KOPT-K1 (cell line): ENCODE measurements around the gene HECTD3.
"Not testable (repeated sequence)": the region's sequence is repeated elsewhere in the genome, so short reads cannot be mapped to it uniquely, and the experiment has no call there.

Experiments used
- H3K27ac ChIP-seq: fragments of 200-600 bp; sonication (generic); 2 replicates; pipeline ENCODE4 v1.5.1; 2016; ENCODE audit warnings: antibody characterized with exemption, mild to moderate bottlenecking, low read depth, low read length; ENCODE audit not compliant: poor library complexity, severe bottlenecking
- H3K36me3 ChIP-seq: fragments of 200-600 bp; sonication (generic); 2 replicates; pipeline ENCODE4 v1.5.1; 2017; ENCODE audit warnings: antibody characterized with exemption, mild to moderate bottlenecking, low read length, moderate library complexity; ENCODE audit not compliant: insufficient read depth
- H3K9me3 ChIP-seq: fragments of 200-600 bp; sonication (generic); 2 replicates; pipeline ENCODE4 v1.5.1; 2017; ENCODE audit warnings: antibody characterized with exemption, low read length, mild to moderate bottlenecking; ENCODE audit not compliant: insufficient read depth, poor library complexity, severe bottlenecking

Gene HECTD3

GRCh38 chr1:45008076-45008475 is 3.0 kb downstream of the HECTD3 start:
- Histone ChIP-seq H3K27ac (no peak overlapping the region), H3K36me3 (peaks cover 67% of the 10 kb centered on the region), H3K9me3 (no peaks in the 10 kb centered on the region)

- Histone ChIP-seq H3K9me3 (no peaks in the 10 kb centered on the region), H3K27ac (no peak overlapping the region), H3K36me3 (peaks cover 74% of the 10 kb centered on the region)
Observed at GRCh38 chr1:45007311-45007710, 3.8 kb downstream of the HECTD3 start.

DNA sequence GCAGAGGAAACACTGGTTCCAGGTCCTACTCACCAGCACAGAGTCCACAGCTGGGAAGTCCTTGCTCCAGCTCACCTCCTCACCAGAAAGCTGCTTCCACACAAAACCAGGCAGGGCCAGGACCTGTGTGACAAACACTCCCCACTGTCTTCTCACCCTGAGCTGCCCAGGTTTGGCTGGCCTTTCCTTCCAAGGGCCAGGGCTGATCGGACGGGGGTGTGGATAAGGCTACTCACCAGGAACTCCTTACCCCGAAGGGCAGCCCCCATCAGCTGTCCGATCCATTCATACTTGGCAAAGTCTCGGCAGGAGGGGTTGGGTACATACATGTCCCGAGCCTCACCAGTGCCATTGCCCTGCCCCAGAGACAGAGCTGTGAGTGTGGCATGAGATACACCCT is 5.4 kb downstream of the HECTD3 start:
- Histone ChIP-seq H3K27ac (no peak overlapping the region), H3K9me3 (no peaks in the 10 kb centered on the region), H3K36me3 (peaks cover 79% of the 10 kb centered on the region)

DNA sequence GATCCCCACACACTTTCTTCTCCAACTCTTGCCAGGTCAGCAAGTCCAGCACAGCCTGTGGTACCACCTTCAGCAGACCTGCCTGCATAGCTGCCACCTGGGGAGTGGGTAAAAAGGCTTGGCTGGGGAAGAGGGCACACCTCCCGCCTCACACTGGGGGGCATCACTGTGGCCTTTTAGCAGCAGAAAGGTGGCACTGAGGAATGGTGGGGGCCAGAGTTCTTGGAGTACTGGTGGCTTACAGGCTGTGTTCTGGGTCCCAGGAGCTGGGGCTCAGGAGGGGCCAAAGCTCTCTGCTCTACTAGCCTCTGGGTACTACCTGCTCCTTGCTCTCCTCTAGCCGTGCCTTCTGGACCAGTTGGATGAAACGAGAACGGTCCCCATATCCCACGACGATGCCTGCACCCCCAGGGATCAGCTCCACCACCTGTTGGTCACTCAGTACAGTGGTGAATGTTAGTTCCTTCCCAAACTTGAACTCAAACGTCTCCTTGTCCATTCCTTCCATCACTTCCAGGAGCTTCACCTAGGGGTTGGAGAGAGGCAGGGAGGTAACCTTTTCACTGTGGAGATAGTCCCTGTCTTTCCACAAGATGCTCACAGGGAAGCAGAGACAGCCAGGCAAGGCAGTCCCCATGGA is 6.7 kb downstream of the HECTD3 start:
- H3K9me3 ChIP-seq, result no peaks in the 10 kb centered on the region
- no peak overlapping the region for H3K27ac ChIP-seq
- H3K36me3 ChIP-seq, result peaks cover 76% of the 10 kb centered on the region

- H3K36me3 ChIP-seq, result peaks cover 69% of the 10 kb centered on the region
- no peak overlapping the region for H3K27ac ChIP-seq
- no peaks in the 10 kb centered on the region for H3K9me3 ChIP-seq
Observed at GRCh38 chr1:45003741-45004140, 7.4 kb downstream of the HECTD3 start.

- H3K27ac ChIP-seq, result no peak overlapping the region
- peaks cover 61% of the 10 kb centered on the region for H3K36me3 ChIP-seq
Observed at GRCh38 chr1:45002650-45003645, 8.2 kb downstream of the HECTD3 start.

DNA sequence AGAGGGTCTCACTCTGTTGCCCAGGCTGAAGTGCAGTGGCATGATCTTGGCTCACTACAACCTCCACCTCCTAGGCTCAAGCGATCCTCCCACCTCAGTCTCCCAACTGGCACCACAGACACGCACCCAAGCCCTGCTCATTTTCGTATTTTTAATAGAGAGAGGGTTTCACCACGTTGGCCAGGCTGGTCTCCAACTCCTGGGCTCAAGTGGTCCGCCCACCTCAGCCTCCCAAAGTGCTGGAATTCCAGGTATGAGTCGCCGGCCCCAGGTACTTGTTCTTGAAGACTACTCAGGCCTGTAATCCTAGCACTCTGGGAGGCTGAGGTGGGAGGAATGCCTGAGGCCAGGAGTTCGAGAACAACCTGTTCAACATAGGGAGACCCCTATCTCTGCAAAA is 9.5 kb downstream of the HECTD3 start:
- H3K27ac ChIP-seq, H3K9me3 ChIP-seq: not testable (repeated sequence)
- H3K36me3 ChIP-seq, result peaks cover 48% of the 10 kb centered on the region

More at GRCh38 chr1:45002650-45003645, 8.2 kb downstream of the HECTD3 start:
- H3K9me3 ChIP-seq, result no peaks in the 10 kb centered on the region

DNA sequence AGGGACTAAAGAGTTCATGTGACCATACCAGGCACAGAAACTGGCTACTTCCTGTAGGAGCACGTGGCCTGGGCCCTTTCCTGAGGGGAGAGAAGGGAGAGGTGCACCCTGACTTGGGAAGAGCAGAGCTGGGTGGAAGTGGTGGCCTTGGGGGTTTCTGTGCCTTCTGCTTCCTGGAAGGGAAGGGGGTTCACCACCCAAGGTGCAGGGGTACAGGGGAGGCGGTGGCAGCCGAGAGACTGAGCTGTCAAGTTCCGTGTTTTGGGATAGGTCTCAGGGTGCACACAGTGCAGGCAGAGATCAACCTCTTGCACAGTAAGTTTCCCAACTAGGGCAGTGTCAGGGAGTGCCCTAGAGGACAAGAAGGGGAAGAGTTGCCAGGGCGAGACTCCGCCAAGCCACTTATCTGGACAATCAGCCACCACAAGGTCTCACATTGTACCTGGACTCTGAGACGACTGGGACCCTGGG is 10.1 kb downstream of the HECTD3 start:
- H3K27ac ChIP-seq, result no peak overlapping the region
- peaks cover 42% of the 10 kb centered on the region for H3K36me3 ChIP-seq
- H3K9me3 ChIP-seq, result no peaks in the 10 kb centered on the region

DNA sequence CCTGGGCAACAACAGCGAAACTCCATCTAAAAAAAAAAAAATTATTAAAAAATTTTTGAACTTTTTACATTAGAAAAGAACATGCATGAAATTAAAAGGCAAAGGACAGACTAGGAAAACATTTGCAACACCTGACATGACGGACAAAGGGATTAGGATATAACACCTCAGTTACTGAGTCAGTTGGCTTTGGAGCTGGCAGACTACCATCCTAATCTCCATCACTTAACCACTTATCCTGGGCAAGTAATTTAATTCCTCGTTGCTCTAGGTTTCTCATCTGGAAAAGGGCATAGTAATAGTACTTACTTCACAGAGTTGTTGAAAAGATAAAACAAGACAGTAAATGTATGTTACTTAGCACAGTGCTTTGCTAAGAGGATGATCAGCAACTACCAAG is 11.9 kb downstream of the HECTD3 start:
- Histone ChIP-seq H3K27ac (no peak overlapping the region), H3K36me3 (peaks cover 24% of the 10 kb centered on the region), H3K9me3 (no peaks in the 10 kb centered on the region)

- H3K9me3 ChIP-seq, result no peaks in the 10 kb centered on the region
- no peaks in the 10 kb centered on the region for H3K36me3 ChIP-seq
- no peak overlapping the region for H3K27ac ChIP-seq
Observed at GRCh38 chr1:44995467-44996238, 15.5 kb downstream of the HECTD3 start.

GRCh38 chr1:44994309-44994898 is 16.7 kb downstream of the HECTD3 start:
- no peaks in the 10 kb centered on the region for H3K9me3 ChIP-seq
- no peaks in the 10 kb centered on the region for H3K36me3 ChIP-seq
- no peak overlapping the region for H3K27ac ChIP-seq

- Histone ChIP-seq H3K36me3 (no peaks in the 10 kb centered on the region), H3K9me3 (no peaks in the 10 kb centered on the region), H3K27ac (no peak overlapping the region)
Observed at GRCh38 chr1:44988531-44989156, 22.5 kb downstream of the HECTD3 start.

DNA sequence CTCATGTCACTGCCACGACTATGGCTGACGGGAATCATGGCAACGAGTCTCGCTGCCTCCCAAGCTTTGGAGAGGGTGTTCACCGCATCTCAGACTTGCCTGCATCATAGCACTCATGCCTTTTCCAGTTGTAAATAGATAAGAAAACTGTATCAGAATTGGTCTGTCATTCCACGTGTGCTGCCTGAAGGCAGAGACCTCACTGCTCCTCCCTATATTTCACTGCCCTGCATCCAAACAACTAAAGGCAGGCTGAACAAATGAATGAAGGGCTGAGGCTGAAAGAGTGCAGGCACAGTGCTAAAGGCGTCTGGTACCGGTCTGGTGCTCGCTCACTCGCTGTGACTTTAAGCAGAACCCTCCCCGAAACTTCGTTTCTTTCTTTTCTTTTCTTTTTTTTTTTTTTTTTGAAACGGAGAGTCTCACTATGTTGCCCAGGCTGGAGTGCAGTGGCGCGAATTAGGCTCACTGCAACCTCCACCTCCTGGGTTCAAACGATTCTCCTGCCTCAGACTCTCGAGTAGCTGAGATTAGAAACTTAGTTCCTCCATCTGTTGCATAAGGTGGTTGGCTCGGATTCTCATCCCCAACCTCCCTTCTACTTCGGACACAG is 25.3 kb downstream of the HECTD3 start:
- peaks cover 2% of the 10 kb centered on the region; the same call in 1 of the 2 replicates for H3K36me3 ChIP-seq
- no peaks in the 10 kb centered on the region for H3K9me3 ChIP-seq
- H3K27ac ChIP-seq, result peak overlapping the region; percentile 65

DNA sequence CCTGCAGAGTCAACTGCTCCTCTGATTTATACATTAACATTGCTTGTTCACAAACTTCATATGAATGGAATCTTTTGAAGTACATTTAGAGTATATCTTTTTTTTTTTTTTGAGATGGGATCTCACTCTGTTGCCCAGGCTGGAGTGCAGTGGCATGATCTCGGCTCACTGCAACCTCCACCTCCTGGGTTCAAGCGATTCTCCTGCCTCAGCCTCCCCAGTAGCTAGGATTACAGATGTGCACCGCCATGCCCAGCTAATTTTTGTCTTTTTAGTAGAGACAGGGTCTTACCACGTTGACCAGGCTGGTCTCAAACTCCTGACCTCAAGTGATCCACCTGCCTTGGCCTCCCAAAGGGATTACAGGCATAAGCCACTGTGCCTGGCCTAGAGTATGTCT is 33.8 kb downstream of the HECTD3 start:
- Histone ChIP-seq H3K9me3 (peaks cover 14% of the 10 kb centered on the region), H3K36me3 (peaks cover 83% of the 10 kb centered on the region)
- not testable (repeated sequence) for H3K27ac ChIP-seq
